Loucy (cell line): Measurements from ENCODE around the gene LPAR3.

Experiments
- H2AFZ ChIP-seq: fragments of 200-600 bp; sonication (generic); 2 replicates; pipeline ENCODE4 v1.6.0; 2016; ENCODE audit warnings: antibody characterized with exemption, mild to moderate bottlenecking, low read length, moderate library complexity
- H3F3A ChIP-seq: fragments of 200-600 bp; 2 replicates; pipeline ENCODE4 v1.6.0; 2016; ENCODE audit warnings: antibody characterized with exemption, low read depth, mild to moderate bottlenecking
- H3K27me3 ChIP-seq: fragments of 200-600 bp; sonication (generic); 2 replicates; pipeline ENCODE4 v1.6.1; 2014; ENCODE audit warnings: low read length, mild to moderate bottlenecking; ENCODE audit not compliant: insufficient read depth, poor library complexity, severe bottlenecking
- H3K36me3 ChIP-seq: fragments of 200-600 bp; sonication (generic); 2 replicates; pipeline ENCODE4 v1.6.1; 2016; ENCODE audit warnings: low read length; ENCODE audit not compliant: insufficient read depth
- H3K4me1 ChIP-seq: fragments of 200-600 bp; sonication (generic); 2 replicates; pipeline ENCODE4 v1.5.1; 2014; ENCODE audit warnings: low read length, mild to moderate bottlenecking; ENCODE audit not compliant: insufficient read depth, poor library complexity, severe bottlenecking
- H3K4me2 ChIP-seq: fragments of 200-600 bp; sonication (generic); 2 replicates; pipeline ENCODE4 v1.6.0; 2014; ENCODE audit warnings: antibody characterized with exemption, low read length, low read depth, mild to moderate bottlenecking; ENCODE audit not compliant: poor library complexity, severe bottlenecking
- H3K4me3 ChIP-seq: fragments of 200-600 bp; sonication (generic); 2 replicates; pipeline ENCODE4 v1.5.1; 2014; ENCODE audit warnings: low read length, mild to moderate bottlenecking, mixed read lengths; ENCODE audit not compliant: poor library complexity, severe bottlenecking
- H3K79me2 ChIP-seq: fragments of 200-600 bp; sonication (generic); 2 replicates; pipeline ENCODE4 v1.6.1; 2014; ENCODE audit warnings: low read length; ENCODE audit not compliant: insufficient read depth
- H3K9ac ChIP-seq: fragments of 200-600 bp; sonication (generic); 2 replicates; pipeline ENCODE4 v1.6.0; 2014; ENCODE audit warnings: mild to moderate bottlenecking, low read depth, low read length, moderate library complexity; ENCODE audit not compliant: poor library complexity, severe bottlenecking
- H3K9me2 ChIP-seq: fragments of 200-600 bp; sonication (generic); replicated peaks from 2 replicates; pipeline ENCODE4 v1.6.1; 2016; ENCODE audit warnings: low read depth, low read length, mixed read lengths
- H3K9me3 ChIP-seq: fragments of 200-600 bp; sonication (generic); 2 replicates; pipeline ENCODE4 v1.6.1; 2014; ENCODE audit warnings: mild to moderate bottlenecking, antibody characterized with exemption, low read length, low read depth; ENCODE audit not compliant: insufficient read depth
- H4K20me1 ChIP-seq: fragments of 200-600 bp; sonication (generic); 2 replicates; pipeline ENCODE4 v1.6.0; 2014; ENCODE audit warnings: antibody characterized with exemption, low read length, mild to moderate bottlenecking; ENCODE audit not compliant: insufficient read depth, poor library complexity, severe bottlenecking
- CTCF ChIP-seq: fragments of 200-600 bp; sonication (generic); conservative IDR thresholded peaks from 2 replicates; pipeline ENCODE4 v1.5.1; 2014; ENCODE audit warnings: mild to moderate bottlenecking, antibody characterized with exemption, low read length
- EZH2phosphoT487 ChIP-seq: fragments of 200-600 bp; IDR thresholded peaks from 2 replicates; pipeline ENCODE4 v1.6.1; 2018; ENCODE audit warnings: antibody characterized with exemption, mild to moderate bottlenecking, moderate library complexity, borderline replicate concordance

LPAR3 gene

GRCh38 chr1:84933011-84933611, 40.1 kb upstream of the LPAR3 start:
- Histone ChIP-seq H3K4me2 (no peak overlapping the region), H3K36me3 (no peaks in the 10 kb centered on the region), H3K9ac (no peak overlapping the region), H3F3A (no peaks in the 10 kb centered on the region), H3K9me2 (no peaks in the 10 kb centered on the region), H3K4me3 (no peak overlapping the region), H3K9me3 (no peaks in the 10 kb centered on the region), H3K79me2 (no peaks in the 10 kb centered on the region), H3K4me1 (no peaks in the 10 kb centered on the region), H2AFZ (no peak overlapping the region), H4K20me1 (no peaks in the 10 kb centered on the region), H3K27me3 (no peaks in the 10 kb centered on the region)
- TF ChIP-seq EZH2phosphoT487 (no peak), CTCF (no peak)

GRCh38 chr1:84930831-84931230, 37.8 kb upstream of the LPAR3 start:
- TF ChIP-seq CTCF (no peak), EZH2phosphoT487 (no peak)
- no peaks in the 10 kb centered on the region for H3K79me2 ChIP-seq
- no peak overlapping the region for H3K4me2 ChIP-seq
- H4K20me1 ChIP-seq, result no peaks in the 10 kb centered on the region
- H3K36me3 ChIP-seq, result no peaks in the 10 kb centered on the region
- no peaks in the 10 kb centered on the region for H3K9me2 ChIP-seq
- no peak overlapping the region for H2AFZ ChIP-seq
- no peak overlapping the region for H3K4me3 ChIP-seq
- H3K27me3 ChIP-seq, result no peaks in the 10 kb centered on the region
- no peaks in the 10 kb centered on the region for H3K9me3 ChIP-seq
- no peak overlapping the region for H3K9ac ChIP-seq
- H3F3A ChIP-seq, result no peaks in the 10 kb centered on the region
- no peaks in the 10 kb centered on the region for H3K4me1 ChIP-seq

- Histone ChIP-seq H3K9ac (no peak overlapping the region), H3K9me2 (no peaks in the 10 kb centered on the region), H4K20me1 (no peaks in the 10 kb centered on the region), H3K4me2 (no peak overlapping the region), H3K36me3 (no peaks in the 10 kb centered on the region), H3K4me1 (no peaks in the 10 kb centered on the region), H2AFZ (no peak overlapping the region), H3K27me3 (no peaks in the 10 kb centered on the region), H3K4me3 (no peak overlapping the region), H3F3A (no peaks in the 10 kb centered on the region), H3K79me2 (no peaks in the 10 kb centered on the region), H3K9me3 (no peaks in the 10 kb centered on the region)
- no peak for TF ChIP-seq CTCF
- TF ChIP-seq EZH2phosphoT487, result no peak
Observed at GRCh38 chr1:84930329-84930728, 37.3 kb upstream of the LPAR3 start.
